HEK293 (cell line): ENCODE data around the gene ANKRD36C.
A peak's percentile ranks its signal among the peaks of the same experiment; 100 is the strongest.
"Not testable (repeated sequence)": the region's sequence is repeated elsewhere in the genome, so short reads cannot be mapped to it uniquely, and the experiment has no call there.

Experiments used
- CTCF ChIA-PET: fragments of 350-600 bp; formaldehyde crosslinking; extraction: SDS; loops from one replicate; lab custom pipeline; 2021; ENCODE audit warnings: antibody characterized with exemption; lab: Yijun Ruan, JAX
- POLR2A ChIA-PET: fragments of 300-600 bp; formaldehyde crosslinking; extraction: SDS; loops from one replicate; lab custom pipeline; 2020; ENCODE audit warnings: antibody characterized with exemption, inconsistent platforms; lab: Yijun Ruan, JAX
- H3K27ac ChIP-seq: fragments of 200-500 bp; sonication (Bioruptor generic); 2 replicates; pipeline ENCODE4 v1.5.1; 2014; ENCODE audit warnings: low read depth, low read length, control low read depth, inconsistent platforms; ENCODE audit errors: extremely low read depth
- H3K36me3 ChIP-seq, 2 experiments: fragments of 200-500 bp in 1 of 2; sonication (Bioruptor generic) in 1 of 2; 1 replicate in 1 of 2; 2 replicates in 1 of 2; pipeline ENCODE4 v1.5.1; 2014 to 2017; ENCODE audit warnings: inconsistent platforms in 2 of 2, low read length in 2 of 2; ENCODE audit not compliant: control insufficient read depth in 2 of 2, insufficient read depth in 1 of 2
- H3K4me1 ChIP-seq: fragments of 200-500 bp; sonication (Bioruptor generic); 2 replicates; pipeline ENCODE4 v1.5.1; 2014; ENCODE audit warnings: mild to moderate bottlenecking, low read length, inconsistent platforms; ENCODE audit not compliant: control insufficient read depth, insufficient read depth
- H3K4me3 ChIP-seq: 2 replicates; pipeline ENCODE4 v1.5.1; 2011; ENCODE audit warnings: low read depth, mild to moderate bottlenecking, control low read depth, low read length, moderate library complexity
- H3K9me3 ChIP-seq: fragments of 200-500 bp; sonication (Bioruptor generic); 2 replicates; pipeline ENCODE4 v1.5.1; 2014; ENCODE audit warnings: low read depth, low read length, inconsistent platforms; ENCODE audit not compliant: control insufficient read depth, insufficient read depth
- GLIS2 ChIP-seq: fragments of 450-650 bp; formaldehyde crosslinking; IDR thresholded peaks from 2 replicates; pipeline ENCODE4 v1.5.1; 2016; ENCODE audit warnings: missing biosample characterization, missing genetic modification characterization
- KLF9 ChIP-seq: fragments of 450-650 bp; formaldehyde crosslinking; IDR thresholded peaks from 2 replicates; pipeline ENCODE4 v1.5.1; 2016; ENCODE audit warnings: missing biosample characterization, missing genetic modification characterization, low read depth
- SP2 ChIP-seq: fragments of 450-650 bp; formaldehyde crosslinking; IDR thresholded peaks from 2 replicates; pipeline ENCODE4 v1.5.1; 2016; ENCODE audit warnings: missing biosample characterization, missing genetic modification characterization
- SP3 ChIP-seq: fragments of 450-650 bp; formaldehyde crosslinking; IDR thresholded peaks from 2 replicates; pipeline ENCODE4 v1.5.1; 2016; ENCODE audit warnings: missing biosample characterization, missing genetic modification characterization
- ZBTB20 ChIP-seq: fragments of 450-650 bp; formaldehyde crosslinking; IDR thresholded peaks from 2 replicates; pipeline ENCODE4 v1.5.1; 2016; ENCODE audit warnings: missing biosample characterization, missing genetic modification characterization
- ZBTB21 ChIP-seq: fragments of 450-650 bp; formaldehyde crosslinking; IDR thresholded peaks from 2 replicates; pipeline ENCODE4 v1.5.1; 2017; ENCODE audit warnings: missing biosample characterization, missing genetic modification characterization
- ZBTB8A ChIP-seq: fragments of 450-650 bp; formaldehyde crosslinking; IDR thresholded peaks from 2 replicates; pipeline ENCODE4 v1.5.1; 2016; ENCODE audit warnings: missing biosample characterization, missing genetic modification characterization
- ZNF335 ChIP-seq: fragments of 450-650 bp; formaldehyde crosslinking; conservative IDR thresholded peaks from 2 replicates; pipeline ENCODE4 v1.5.1; 2016; ENCODE audit warnings: missing biosample characterization, missing genetic modification characterization
- ZNF341 ChIP-seq: fragments of 450-650 bp; formaldehyde crosslinking; IDR thresholded peaks from 2 replicates; pipeline ENCODE4; 2016; ENCODE audit warnings: low read depth, missing biosample characterization, missing genetic modification characterization
- ZNF629 ChIP-seq: fragments of 450-650 bp; formaldehyde crosslinking; IDR thresholded peaks from 2 replicates; pipeline ENCODE4 v1.5.1; 2017; ENCODE audit warnings: missing biosample characterization, missing genetic modification characterization
- TF ChIP-seq, protein P1 (sequence below): fragments of 450-650 bp; formaldehyde crosslinking; IDR thresholded peaks from 2 replicates; pipeline ENCODE4 v1.5.1; 2016; ENCODE audit warnings: missing biosample characterization, missing genetic modification characterization
- TF ChIP-seq, protein P2 (sequence below): fragments of 450-650 bp; formaldehyde crosslinking; IDR thresholded peaks from 2 replicates; pipeline ENCODE4 v1.5.1; 2016; ENCODE audit warnings: missing biosample characterization, missing genetic modification characterization, low read depth
- TF ChIP-seq, protein P3 (sequence below): fragments of 450-650 bp; formaldehyde crosslinking; IDR thresholded peaks from 2 replicates; pipeline ENCODE4 v1.5.1; 2016; ENCODE audit warnings: missing biosample characterization, missing genetic modification characterization
- TF ChIP-seq, protein P4 (sequence below): fragments of 450-650 bp; formaldehyde crosslinking; IDR thresholded peaks from 2 replicates; pipeline ENCODE4 v1.5.1; 2016; ENCODE audit warnings: missing biosample characterization, missing genetic modification characterization
- TF ChIP-seq, protein P5 (sequence below): fragments of 450-650 bp; formaldehyde crosslinking; IDR thresholded peaks from 2 replicates; pipeline ENCODE4 v1.5.1; 2016; ENCODE audit warnings: missing biosample characterization, missing genetic modification characterization
- TF ChIP-seq, protein P6 (sequence below): fragments of 450-650 bp; formaldehyde crosslinking; optimal IDR thresholded peaks from 2 replicates; pipeline ENCODE3; 2016; ENCODE audit warnings: missing biosample characterization, mild to moderate bottlenecking, missing genetic modification characterization

The ANKRD36C gene

DNA sequence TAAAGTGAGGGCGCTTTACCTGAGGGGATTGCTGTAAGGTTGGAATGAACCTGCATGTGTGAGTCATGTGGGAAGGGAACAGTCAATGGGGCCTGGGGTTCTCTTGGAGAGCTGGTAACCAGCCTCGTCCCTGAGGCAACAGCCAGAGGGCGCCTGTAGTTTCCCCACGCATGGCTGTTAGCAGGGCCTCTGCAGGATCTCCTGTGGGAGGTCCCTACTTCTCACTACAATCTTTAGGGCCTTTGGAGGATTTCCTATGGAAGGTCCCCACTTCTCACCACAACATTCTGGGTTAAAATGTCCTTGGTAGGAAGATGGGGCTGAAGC lies 19.5 kb upstream of the ANKRD36C start:
- not testable (repeated sequence) for H3K27ac ChIP-seq
- TF ChIP-seq, protein P1, sequence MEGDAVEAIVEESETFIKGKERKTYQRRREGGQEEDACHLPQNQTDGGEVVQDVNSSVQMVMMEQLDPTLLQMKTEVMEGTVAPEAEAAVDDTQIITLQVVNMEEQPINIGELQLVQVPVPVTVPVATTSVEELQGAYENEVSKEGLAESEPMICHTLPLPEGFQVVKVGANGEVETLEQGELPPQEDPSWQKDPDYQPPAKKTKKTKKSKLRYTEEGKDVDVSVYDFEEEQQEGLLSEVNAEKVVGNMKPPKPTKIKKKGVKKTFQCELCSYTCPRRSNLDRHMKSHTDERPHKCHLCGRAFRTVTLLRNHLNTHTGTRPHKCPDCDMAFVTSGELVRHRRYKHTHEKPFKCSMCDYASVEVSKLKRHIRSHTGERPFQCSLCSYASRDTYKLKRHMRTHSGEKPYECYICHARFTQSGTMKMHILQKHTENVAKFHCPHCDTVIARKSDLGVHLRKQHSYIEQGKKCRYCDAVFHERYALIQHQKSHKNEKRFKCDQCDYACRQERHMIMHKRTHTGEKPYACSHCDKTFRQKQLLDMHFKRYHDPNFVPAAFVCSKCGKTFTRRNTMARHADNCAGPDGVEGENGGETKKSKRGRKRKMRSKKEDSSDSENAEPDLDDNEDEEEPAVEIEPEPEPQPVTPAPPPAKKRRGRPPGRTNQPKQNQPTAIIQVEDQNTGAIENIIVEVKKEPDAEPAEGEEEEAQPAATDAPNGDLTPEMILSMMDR (tag by site-specific recombination), result peak; percentile 54; the same call in 1 of the 2 replicates
- TF ChIP-seq ZNF341 (tag by site-specific recombination), result peak; percentile 14; the same call in 1 of the 2 replicates
- TF ChIP-seq, protein P2, sequence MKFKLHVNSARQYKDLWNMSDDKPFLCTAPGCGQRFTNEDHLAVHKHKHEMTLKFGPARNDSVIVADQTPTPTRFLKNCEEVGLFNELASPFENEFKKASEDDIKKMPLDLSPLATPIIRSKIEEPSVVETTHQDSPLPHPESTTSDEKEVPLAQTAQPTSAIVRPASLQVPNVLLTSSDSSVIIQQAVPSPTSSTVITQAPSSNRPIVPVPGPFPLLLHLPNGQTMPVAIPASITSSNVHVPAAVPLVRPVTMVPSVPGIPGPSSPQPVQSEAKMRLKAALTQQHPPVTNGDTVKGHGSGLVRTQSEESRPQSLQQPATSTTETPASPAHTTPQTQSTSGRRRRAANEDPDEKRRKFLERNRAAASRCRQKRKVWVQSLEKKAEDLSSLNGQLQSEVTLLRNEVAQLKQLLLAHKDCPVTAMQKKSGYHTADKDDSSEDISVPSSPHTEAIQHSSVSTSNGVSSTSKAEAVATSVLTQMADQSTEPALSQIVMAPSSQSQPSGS (tag by site-specific recombination), result 0 out of 2 replicates have a peak, but pooled peaks have one; percentile 48
- peak; percentile 3; the same call in 1 of the 2 replicates for TF ChIP-seq ZBTB8A (tag by site-specific recombination)
- 0 out of 2 replicates have a peak, but pooled peaks have one; percentile 25 for TF ChIP-seq ZNF335 (tag by site-specific recombination)
- TF ChIP-seq, all 188 proteins: peak for 5; not testable (repeated sequence) for 183
- H3K4me3 ChIP-seq, result peak overlapping the region; percentile 3; the same call in 1 of the 2 replicates
- H3K4me1 ChIP-seq, H3K9me3 ChIP-seq, POLR2A ChIA-PET, H3K36me3 ChIP-seq: not testable (repeated sequence)
- CTCF ChIA-PET, result interaction anchor here (1.1 to 1.3 kb wide), 2 partner anchors 12 to 116 kb away, joined by 4 read pairs; no protein-coding TSS in a partner anchor

DNA sequence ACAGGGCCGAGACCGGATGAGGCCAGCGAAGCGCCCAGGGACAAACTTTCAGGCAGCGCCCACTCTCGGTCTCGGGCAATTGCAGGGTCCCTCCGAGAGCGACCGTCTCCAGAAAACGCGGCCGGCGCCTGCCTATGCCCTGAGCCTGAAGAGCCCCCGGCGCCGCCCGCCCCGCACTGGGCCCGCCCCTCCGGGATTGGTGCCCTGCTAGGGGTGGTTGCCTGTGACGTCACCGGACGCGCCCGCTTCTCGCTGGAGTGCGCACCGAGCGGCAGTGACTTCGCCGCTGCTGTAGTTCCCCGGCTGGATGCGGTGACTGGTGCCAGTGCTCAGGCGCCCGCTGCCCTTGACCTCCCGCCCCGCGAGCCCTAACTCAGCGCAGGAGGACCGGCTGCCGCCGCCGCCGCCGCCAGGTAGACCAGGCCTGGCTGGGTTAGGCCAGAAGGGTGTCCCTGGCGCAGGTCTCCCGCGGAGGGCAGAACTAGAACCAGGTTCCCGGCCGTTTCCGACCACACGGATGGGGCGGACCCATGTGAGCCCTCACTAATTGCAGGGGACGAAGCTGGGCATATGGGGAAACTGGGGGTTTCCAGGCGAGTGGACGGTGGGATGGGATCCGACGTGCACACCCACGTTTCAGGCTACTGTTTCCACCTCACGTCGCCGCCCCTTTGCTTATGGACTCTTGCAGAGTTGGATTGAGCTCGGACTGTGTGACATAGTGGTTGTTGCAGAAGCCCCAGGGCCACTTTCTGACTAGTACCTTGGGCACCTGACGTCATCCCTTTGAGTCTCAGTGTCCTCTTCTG lies 18.9 kb upstream of the ANKRD36C start:
- POLR2A ChIA-PET, H3K9me3 ChIP-seq, H3K36me3 ChIP-seq, H3K4me1 ChIP-seq, H3K27ac ChIP-seq: not testable (repeated sequence)
- peak overlapping the region; percentile 37 for H3K4me3 ChIP-seq
- TF ChIP-seq ZBTB20, result peak; percentile 38; the same call in 1 of the 2 replicates
- TF ChIP-seq ZNF629 (tag by site-specific recombination), result peak; percentile 96
- TF ChIP-seq, protein P3, sequence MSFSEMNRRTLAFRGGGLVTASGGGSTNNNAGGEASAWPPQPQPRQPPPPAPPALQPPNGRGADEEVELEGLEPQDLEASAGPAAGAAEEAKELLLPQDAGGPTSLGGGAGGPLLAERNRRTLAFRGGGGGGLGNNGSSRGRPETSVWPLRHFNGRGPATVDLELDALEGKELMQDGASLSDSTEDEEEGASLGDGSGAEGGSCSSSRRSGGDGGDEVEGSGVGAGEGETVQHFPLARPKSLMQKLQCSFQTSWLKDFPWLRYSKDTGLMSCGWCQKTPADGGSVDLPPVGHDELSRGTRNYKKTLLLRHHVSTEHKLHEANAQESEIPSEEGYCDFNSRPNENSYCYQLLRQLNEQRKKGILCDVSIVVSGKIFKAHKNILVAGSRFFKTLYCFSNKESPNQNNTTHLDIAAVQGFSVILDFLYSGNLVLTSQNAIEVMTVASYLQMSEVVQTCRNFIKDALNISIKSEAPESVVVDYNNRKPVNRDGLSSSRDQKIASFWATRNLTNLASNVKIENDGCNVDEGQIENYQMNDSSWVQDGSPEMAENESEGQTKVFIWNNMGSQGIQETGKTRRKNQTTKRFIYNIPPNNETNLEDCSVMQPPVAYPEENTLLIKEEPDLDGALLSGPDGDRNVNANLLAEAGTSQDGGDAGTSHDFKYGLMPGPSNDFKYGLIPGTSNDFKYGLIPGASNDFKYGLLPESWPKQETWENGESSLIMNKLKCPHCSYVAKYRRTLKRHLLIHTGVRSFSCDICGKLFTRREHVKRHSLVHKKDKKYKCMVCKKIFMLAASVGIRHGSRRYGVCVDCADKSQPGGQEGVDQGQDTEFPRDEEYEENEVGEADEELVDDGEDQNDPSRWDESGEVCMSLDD, result peak; percentile 75
- TF ChIP-seq, protein P4, sequence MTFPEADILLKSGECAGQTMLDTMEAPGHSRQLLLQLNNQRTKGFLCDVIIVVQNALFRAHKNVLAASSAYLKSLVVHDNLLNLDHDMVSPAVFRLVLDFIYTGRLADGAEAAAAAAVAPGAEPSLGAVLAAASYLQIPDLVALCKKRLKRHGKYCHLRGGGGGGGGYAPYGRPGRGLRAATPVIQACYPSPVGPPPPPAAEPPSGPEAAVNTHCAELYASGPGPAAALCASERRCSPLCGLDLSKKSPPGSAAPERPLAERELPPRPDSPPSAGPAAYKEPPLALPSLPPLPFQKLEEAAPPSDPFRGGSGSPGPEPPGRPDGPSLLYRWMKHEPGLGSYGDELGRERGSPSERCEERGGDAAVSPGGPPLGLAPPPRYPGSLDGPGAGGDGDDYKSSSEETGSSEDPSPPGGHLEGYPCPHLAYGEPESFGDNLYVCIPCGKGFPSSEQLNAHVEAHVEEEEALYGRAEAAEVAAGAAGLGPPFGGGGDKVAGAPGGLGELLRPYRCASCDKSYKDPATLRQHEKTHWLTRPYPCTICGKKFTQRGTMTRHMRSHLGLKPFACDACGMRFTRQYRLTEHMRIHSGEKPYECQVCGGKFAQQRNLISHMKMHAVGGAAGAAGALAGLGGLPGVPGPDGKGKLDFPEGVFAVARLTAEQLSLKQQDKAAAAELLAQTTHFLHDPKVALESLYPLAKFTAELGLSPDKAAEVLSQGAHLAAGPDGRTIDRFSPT (tag by site-specific recombination), result peak; percentile 81
- TF ChIP-seq KLF9, result peak; percentile 31; the same call in 1 of the 2 replicates
- peak; percentile 40; the same call in 1 of the 2 replicates for TF ChIP-seq SP3 (tag by site-specific recombination)
- peak; percentile 97 for TF ChIP-seq ZBTB8A (tag by site-specific recombination)
- peak; percentile 54 for TF ChIP-seq GLIS2 (tag by site-specific recombination)
- TF ChIP-seq, protein P2 (tag by site-specific recombination), result peak; percentile 91
- peak; percentile 68 for TF ChIP-seq SP2
- TF ChIP-seq, protein P5, sequence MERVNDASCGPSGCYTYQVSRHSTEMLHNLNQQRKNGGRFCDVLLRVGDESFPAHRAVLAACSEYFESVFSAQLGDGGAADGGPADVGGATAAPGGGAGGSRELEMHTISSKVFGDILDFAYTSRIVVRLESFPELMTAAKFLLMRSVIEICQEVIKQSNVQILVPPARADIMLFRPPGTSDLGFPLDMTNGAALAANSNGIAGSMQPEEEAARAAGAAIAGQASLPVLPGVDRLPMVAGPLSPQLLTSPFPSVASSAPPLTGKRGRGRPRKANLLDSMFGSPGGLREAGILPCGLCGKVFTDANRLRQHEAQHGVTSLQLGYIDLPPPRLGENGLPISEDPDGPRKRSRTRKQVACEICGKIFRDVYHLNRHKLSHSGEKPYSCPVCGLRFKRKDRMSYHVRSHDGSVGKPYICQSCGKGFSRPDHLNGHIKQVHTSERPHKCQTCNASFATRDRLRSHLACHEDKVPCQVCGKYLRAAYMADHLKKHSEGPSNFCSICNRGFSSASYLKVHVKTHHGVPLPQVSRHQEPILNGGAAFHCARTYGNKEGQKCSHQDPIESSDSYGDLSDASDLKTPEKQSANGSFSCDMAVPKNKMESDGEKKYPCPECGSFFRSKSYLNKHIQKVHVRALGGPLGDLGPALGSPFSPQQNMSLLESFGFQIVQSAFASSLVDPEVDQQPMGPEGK (tag by site-specific recombination), result 0 out of 2 replicates have a peak, but pooled peaks have one; percentile 31
- TF ChIP-seq, protein P6, sequence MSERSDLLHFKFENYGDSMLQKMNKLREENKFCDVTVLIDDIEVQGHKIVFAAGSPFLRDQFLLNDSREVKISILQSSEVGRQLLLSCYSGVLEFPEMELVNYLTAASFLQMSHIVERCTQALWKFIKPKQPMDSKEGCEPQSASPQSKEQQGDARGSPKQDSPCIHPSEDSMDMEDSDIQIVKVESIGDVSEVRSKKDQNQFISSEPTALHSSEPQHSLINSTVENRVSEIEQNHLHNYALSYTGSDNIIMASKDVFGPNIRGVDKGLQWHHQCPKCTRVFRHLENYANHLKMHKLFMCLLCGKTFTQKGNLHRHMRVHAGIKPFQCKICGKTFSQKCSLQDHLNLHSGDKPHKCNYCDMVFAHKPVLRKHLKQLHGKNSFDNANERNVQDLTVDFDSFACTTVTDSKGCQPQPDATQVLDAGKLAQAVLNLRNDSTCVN (tag by site-specific recombination), result peak; percentile 69
- peak; percentile 84 for TF ChIP-seq ZBTB21
- CTCF ChIA-PET, result interaction anchor here (1.1 to 1.3 kb wide), 2 partner anchors 12 to 117 kb away, joined by 4 read pairs; no protein-coding TSS in a partner anchor

DNA sequence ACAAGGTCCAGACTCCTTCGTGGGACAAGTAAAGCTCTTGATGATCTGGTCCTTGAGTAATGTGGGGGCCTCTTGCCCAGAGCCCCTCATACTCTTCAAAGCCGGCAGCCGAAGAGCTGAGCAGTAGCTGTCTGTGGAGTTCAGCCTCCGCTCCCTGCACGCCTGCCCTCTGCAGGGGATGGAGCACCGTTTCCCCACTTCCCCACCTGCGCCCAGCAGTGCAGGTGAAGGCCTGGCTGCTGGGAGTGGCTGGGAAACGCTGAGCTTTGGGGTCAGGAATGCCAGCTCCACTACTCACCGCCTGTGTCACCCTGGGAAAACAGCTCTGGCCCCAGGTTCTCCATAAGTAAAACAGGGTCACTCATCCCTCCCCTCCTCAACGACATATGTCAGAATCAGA lies 18.2 kb upstream of the ANKRD36C start:
- H3K27ac ChIP-seq, result not testable (repeated sequence)

More for the DNA sequence above, 18.2 kb upstream of the ANKRD36C start:
- CTCF ChIA-PET, H3K36me3 ChIP-seq, POLR2A ChIA-PET, H3K4me1 ChIP-seq, H3K9me3 ChIP-seq: not testable (repeated sequence)
- peak overlapping the region; percentile 37 for H3K4me3 ChIP-seq
